Cortex of kidney (tissue), 1 donor: ENCODE results near the gene LSMEM2.
A peak's percentile ranks its signal among the peaks of the same experiment; 100 is the strongest.
"Not testable (repeated sequence)": the region's sequence is repeated elsewhere in the genome, so short reads cannot be mapped to it uniquely, and the experiment has no call there.

ENCODE experiments used
- DNase-seq: peaks from one replicate; lab custom pipeline; 2025; lab: John Stamatoyannopoulos, UW

Gene LSMEM2

DNA sequence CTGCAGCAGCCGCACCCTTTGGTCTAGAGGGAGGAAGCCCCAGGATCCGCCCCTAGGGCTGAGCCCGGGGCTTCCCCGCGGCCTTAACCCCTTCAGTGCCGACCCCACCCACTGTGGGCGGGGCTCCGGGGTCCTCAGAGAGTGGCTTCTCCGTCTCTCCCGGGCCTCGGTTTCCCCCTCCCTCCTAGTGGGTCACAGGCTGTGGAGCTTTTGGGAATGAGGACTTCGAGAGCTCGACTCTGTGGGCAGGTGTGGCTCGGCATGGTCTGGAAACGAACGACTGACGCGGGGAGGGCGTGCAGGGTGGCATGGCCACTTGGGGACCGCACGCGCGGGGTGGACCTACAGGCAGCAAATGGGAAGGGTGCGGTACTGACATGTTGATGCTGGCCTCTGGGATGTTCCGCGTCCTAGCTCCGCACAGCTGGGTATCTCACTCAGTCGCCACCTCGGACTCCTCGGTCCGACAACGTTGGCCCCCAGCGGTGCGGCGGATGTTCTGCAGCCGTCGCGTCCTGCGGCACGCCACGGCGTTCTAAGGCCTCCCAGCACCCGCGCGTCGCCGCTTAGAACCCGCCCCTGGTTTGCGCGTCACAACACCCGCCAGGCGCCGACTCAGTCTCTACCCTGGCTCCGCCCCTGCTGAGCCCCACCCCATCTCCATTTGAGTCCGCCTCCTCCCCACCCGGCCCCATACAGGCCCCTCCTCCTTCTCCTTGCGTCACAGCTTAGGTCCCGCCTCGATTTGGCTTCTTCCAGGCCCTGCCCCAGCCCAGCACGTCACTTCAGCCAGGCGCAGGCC lies 20.1 kb downstream of the LSMEM2 start, which contains the start of the genes HYAL3 and NAA80:
TSS of gene HYAL3 (minus strand) at position 570 of the 802 bp plus-strand sequence. CDS start 3,803 bp downstream, outside the sequence.
TSS of gene NAA80 (minus strand) at position 570 of the 802 bp plus-strand sequence. CDS start 1,942 bp downstream, outside the sequence.
- DNase-seq, result peak; percentile 77

DNA sequence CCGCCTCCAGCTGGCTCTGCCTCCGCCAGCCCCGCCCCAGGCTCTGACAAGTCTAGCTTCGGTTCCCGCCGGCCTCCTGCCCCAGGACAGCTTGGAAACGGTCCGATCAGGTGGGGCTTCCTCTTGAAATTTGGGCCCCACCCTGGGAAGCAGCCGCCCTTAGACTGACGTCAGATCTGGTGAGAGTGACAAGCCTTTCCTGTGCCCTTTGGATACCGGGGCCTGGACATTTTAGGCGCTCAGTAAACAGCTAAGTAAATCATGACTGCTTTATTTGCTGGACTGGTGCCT lies 20.7 kb downstream of the LSMEM2 start:
- no peak for DNase-seq

DNA sequence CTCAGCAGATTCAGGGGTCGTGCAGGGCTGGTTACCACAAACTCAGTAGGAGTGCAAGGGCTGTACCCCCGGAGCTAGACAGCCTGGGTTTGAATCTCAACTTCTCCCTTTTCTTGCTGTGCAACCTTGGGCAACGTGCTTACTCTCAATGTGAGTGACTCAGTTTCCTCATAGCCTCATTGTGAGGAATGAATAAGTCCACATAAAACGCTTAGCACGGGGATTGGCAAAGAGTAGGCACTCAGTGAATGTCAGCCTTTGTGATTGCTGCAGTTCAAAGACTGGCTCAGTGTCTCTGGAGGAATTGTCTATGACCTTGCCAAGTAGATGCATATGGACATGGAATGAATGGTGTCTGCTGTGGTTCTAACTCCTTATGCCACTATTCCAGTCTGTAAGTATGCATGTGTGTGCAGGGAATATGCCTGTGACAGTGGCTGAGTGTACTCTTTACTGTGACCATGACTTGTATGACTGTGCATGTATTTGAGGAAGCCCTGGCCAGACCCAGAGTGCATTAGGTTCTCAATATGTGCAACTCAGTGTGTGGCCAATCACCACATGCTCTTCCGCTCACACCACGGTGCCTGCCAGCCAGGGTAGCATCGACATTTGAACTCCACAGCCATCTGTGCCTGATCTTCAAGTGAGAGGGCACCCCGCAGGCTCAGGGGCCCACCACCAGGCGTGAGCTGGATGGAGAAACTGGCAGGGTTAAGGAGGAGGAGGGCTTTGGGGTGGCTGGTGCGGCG lies 21.2 kb downstream of the LSMEM2 start:
- DNase-seq, result no peak

DNA sequence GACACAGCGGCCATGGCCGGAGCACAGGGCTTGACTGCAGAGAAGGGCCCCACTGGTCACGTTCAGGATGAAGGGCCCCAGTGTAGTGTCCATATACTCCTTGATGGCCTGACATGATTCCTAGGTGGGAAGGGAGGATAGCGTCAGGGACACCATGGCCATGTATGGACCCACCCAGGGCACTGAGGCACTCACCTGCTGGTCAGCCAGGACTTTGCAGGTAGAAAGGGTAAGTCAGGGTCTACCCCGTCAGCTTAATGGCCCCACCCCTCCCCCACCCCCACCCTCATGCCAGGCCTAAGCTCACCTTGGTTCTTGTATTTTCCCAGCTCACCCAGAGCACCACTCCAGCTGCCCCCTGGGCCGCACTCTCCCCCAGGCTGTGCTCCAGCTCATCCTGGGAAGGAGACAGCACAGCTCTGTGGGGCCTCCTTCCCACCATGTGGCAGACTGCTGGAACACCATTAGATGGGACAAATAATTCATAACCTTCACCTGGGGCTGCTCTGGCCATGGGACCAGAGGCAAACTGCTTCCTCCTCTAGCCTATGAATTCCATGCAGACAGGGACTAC lies 21.9 kb downstream of the LSMEM2 start:
- no peak for DNase-seq

- DNase-seq, result no peak
Measured at GRCh38 chr3:50302095-50303012, 23.5 kb downstream of the LSMEM2 start.

DNA sequence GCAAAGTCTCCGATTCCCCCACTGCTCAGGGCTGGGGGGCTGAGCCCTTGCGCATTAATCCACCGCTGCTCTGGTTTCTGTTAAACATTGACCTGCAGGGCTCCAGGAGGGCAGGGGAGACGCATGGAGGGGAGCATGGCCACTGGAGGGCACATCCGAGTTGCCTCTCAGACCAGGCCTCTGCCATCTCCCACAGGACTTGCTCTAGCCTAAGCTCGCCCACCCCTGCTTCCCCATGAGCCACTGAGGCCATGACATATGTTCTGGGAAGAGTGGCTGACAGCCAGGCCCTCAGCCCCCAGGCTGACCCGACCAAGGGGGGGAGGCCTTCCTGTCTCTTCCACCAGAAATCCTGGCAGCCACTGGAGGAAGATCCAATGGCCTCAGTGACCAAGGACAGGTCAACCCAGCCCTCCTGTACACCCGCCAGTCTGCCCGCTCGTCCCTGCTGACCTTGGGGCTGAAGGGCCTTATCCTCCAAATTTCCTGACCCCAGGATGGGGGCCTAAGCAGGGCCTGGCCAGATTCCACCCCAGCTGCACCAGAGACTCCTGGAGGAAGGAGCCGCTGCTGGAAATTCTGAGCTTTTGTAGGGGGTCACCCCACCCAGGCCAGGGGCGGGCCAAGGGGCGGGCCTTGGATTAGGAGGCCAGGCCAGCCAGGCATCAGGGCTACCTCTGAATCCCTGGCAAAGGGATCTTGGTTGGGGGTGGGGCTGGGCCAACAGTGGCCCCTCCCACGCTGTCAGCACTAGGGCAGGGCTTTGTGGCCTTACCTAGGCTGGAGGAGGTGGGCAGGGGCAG lies 24.3 kb downstream of the LSMEM2 start, which contains the start of gene HYAL1:
TSS of gene HYAL1 (minus strand) at position 562 of the 803 bp plus-strand sequence. CDS start 618 bp downstream, outside the sequence.
- DNase-seq, result no peak

GRCh38 chr3:50304601-50305000 lies 25.7 kb downstream of the LSMEM2 start:
- no peak for DNase-seq

DNA sequence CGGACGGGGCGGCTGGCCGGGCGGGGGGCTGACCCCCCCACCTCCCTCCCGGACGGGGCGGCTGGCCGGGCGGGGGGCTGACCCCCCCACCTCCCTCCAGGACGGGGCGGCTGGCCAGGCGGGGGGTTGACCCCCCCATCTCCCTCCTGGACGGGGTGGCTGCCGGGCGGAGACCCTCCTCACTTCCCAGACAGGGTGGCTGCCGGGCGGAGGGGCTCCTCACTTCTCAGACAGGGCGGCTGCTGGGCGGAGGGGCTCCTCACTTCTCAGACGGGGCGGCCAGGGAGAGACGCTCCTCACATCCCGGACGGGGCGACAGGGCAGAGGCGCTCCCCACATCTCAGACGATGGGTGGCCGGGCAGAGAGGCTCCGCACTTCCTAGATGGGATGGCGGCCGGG lies 33.2 kb downstream of the LSMEM2 start:
- not testable (repeated sequence) for DNase-seq

- DNase-seq, result no peak
Measured at GRCh38 chr3:50314342-50314741, 35.5 kb downstream of the LSMEM2 start.

- no peak for DNase-seq
Measured at GRCh38 chr3:50314816-50315215, 35.9 kb downstream of the LSMEM2 start.

DNA sequence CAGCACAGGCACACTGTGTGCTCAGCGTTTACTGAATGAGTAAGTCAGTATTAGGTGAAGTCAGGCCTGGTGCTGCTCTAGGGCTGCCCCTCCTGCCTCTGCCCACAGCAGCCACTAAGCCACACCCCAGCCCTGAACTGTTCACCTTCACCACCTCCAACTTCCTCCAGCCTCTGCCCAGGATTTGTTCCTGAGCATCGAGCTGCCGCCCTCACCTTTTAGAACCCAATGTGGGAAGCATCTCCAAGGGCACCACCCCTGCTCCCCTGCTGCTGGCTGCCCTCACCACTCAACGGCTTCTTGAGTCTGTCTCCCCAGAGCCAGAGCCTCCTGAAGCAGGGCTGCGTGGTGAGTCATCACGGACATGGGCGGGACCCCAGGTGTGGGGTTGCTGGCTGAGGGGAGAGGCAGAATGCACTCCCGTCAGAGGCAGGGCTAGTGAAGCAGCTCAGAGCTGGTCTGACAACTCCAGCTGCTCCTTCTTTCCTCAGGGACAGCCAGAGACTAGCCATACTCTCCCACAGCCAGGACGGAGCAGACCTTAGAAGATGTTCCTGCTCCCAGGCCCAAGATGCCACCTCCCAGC lies 37.9 kb downstream of the LSMEM2 start:
- DNase-seq, result no peak

DNA sequence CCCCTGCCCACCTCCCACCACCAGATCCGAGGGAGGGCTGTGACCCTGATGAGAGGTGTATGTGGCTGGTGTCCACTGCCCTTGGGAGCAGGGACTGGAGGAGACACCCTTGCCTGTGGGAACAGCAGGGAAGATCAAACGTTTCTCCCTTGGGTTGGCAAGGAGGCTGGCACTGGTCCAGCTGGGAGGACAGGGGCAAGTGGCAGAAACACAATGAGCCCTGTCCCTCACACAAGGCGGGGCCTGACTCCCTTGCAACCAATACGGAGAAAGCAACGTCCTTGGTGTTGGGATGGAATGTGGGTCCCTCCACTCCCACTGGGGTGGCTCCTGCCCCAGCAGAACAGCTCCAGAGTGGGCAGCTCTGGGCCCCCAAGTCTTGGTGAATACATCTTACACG lies 38.4 kb downstream of the LSMEM2 start:
- no peak for DNase-seq

- no peak for DNase-seq
Measured at GRCh38 chr3:50318163-50318562, 39.3 kb downstream of the LSMEM2 start.

GRCh38 chr3:50318615-50319014 lies 39.7 kb downstream of the LSMEM2 start:
- no peak for DNase-seq

DNA sequence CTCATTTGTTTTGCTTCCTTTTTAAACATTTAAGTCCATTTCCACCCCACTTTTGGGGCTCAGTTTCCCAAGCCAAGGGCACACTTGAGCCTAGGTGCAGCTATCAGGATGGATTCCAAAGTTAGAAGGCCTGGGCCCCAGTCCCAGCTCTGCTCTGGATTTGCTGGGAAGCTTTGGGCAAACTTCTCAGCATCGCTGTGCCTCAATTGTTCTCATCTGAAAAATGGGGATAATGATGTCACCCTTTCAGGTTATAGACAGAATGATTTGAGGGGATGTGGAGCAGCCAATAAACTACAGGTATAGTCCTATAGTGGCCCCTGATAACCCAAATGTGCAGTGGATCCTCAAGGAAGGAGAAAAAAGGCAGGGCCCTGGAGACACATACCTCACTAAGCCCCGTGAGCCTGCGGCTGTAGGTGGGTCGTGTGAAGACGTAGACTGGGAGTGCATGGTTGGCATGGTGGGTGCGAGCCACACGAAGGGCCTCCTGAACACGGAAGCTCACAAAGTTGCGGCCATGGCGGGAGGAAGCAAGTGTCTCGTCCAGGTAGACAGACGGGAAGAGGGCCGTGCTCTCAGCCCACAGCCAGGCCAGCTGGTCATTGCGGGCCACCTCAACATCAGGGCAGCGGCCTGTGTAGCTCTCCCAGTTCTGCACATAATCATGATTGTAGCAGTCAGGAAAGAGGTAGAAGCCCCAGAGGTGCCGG lies 40.5 kb downstream of the LSMEM2 start:
- no peak for DNase-seq

GRCh38 chr3:50319894-50320625 lies 41.2 kb downstream of the LSMEM2 start:
- no peak for DNase-seq

- no peak for DNase-seq
Measured at GRCh38 chr3:50320853-50321335, 42.0 kb downstream of the LSMEM2 start.

- DNase-seq, result no peak
Measured at GRCh38 chr3:50321336-50322114, 42.6 kb downstream of the LSMEM2 start.
